ENCODE results near the gene CAPN7.

CAPN7 gene

GRCh38 chr3:15228147-15228546 is 22.1 kb downstream of the CAPN7 start:
- ATAC-seq (ENCODE audit: insufficient read depth, low read depth) (no peak), DNase-seq (no peak)
- Histone ChIP-seq H3K4me3 (ENCODE audit: low read depth in 1 of 2, low read length in 2 of 2) (no peak overlapping the region), H4K20me1 (ENCODE audit: insufficient read depth, low read length) (no peaks in the 10 kb centered on the region), H3K4me1 (ENCODE audit: insufficient read depth, low read length) (no peaks in the 10 kb centered on the region), H3K36me3 (ENCODE audit: insufficient read depth, low read length) (peaks cover 84% of the 10 kb centered on the region), H2AFZ (ENCODE audit: low read depth, low read length) (no peak overlapping the region), H3K9ac (ENCODE audit: low read depth, low read length) (no peak overlapping the region), H3K27me3 (ENCODE audit: insufficient read depth, low read length, poor library complexity) (no peaks in the 10 kb centered on the region), H3K4me2 (ENCODE audit: insufficient read depth, low read length) (no peak overlapping the region), H3K79me2 (ENCODE audit: insufficient read depth, low read length) (no peaks in the 10 kb centered on the region), H3K27ac (ENCODE audit: low read length) (no peak overlapping the region), H3K9me3 (ENCODE audit: insufficient read depth, low read length, severe bottlenecking) (no peaks in the 10 kb centered on the region)
- no peak for TF ChIP-seq EZH2 (IDR thresholded peaks at IDR 0.05; ENCODE audit: borderline replicate concordance, low read depth, low read length, severe bottlenecking)
- no peak for TF ChIP-seq CTCF (IDR thresholded peaks at IDR 0.05; ENCODE audit: borderline replicate concordance, extremely low read depth, low read length, poor library complexity, severe bottlenecking)

- H3K27ac ChIP-seq (ENCODE audit: low read length): no peak overlapping the region
- no peak overlapping the region for H2AFZ ChIP-seq (ENCODE audit: low read depth, low read length)
- peaks cover 83% of the 10 kb centered on the region for H3K36me3 ChIP-seq (ENCODE audit: insufficient read depth, low read length)
- H3K27me3 ChIP-seq (ENCODE audit: insufficient read depth, low read length, poor library complexity): no peaks in the 10 kb centered on the region
- TF ChIP-seq CTCF (IDR thresholded peaks at IDR 0.05; ENCODE audit: borderline replicate concordance, extremely low read depth, low read length, poor library complexity, severe bottlenecking) (no peak), EZH2 (IDR thresholded peaks at IDR 0.05; ENCODE audit: borderline replicate concordance, low read depth, low read length, severe bottlenecking) (no peak)
- H3K4me1 ChIP-seq (ENCODE audit: insufficient read depth, low read length): no peaks in the 10 kb centered on the region
- no peaks in the 10 kb centered on the region for H3K79me2 ChIP-seq (ENCODE audit: insufficient read depth, low read length)
- no peak overlapping the region for H3K4me2 ChIP-seq (ENCODE audit: insufficient read depth, low read length)
- no peak overlapping the region for H3K4me3 ChIP-seq (ENCODE audit: low read depth in 1 of 2, low read length in 2 of 2)
- no peaks in the 10 kb centered on the region for H3K9me3 ChIP-seq (ENCODE audit: insufficient read depth, low read length, severe bottlenecking)
- no peak overlapping the region for H3K9ac ChIP-seq (ENCODE audit: low read depth, low read length)
- ATAC-seq (ENCODE audit: insufficient read depth, low read depth): no peak
- H4K20me1 ChIP-seq (ENCODE audit: insufficient read depth, low read length): no peaks in the 10 kb centered on the region
- DNase-seq: no peak
Observed at GRCh38 chr3:15229262-15229661, 23.2 kb downstream of the CAPN7 start.

GRCh38 chr3:15241341-15241740 is 35.3 kb downstream of the CAPN7 start:
- Histone ChIP-seq H2AFZ (ENCODE audit: low read depth, low read length) (no peak overlapping the region), H3K4me2 (ENCODE audit: insufficient read depth, low read length) (no peak overlapping the region), H4K20me1 (ENCODE audit: insufficient read depth, low read length) (no peaks in the 10 kb centered on the region), H3K4me1 (ENCODE audit: insufficient read depth, low read length) (no peaks in the 10 kb centered on the region), H3K27me3 (ENCODE audit: insufficient read depth, low read length, poor library complexity) (no peaks in the 10 kb centered on the region), H3K4me3 (ENCODE audit: low read depth in 1 of 2, low read length in 2 of 2) (no peak overlapping the region), H3K9ac (ENCODE audit: low read depth, low read length) (no peak overlapping the region), H3K36me3 (ENCODE audit: insufficient read depth, low read length) (peaks cover 88% of the 10 kb centered on the region), H3K79me2 (ENCODE audit: insufficient read depth, low read length) (no peaks in the 10 kb centered on the region), H3K9me3 (ENCODE audit: insufficient read depth, low read length, severe bottlenecking) (no peaks in the 10 kb centered on the region), H3K27ac (ENCODE audit: low read length) (no peak overlapping the region)
- TF ChIP-seq CTCF (IDR thresholded peaks at IDR 0.05; ENCODE audit: borderline replicate concordance, extremely low read depth, low read length, poor library complexity, severe bottlenecking): peak; percentile 61
- no peak for TF ChIP-seq EZH2 (IDR thresholded peaks at IDR 0.05; ENCODE audit: borderline replicate concordance, low read depth, low read length, severe bottlenecking)
- ATAC-seq (ENCODE audit: insufficient read depth, low read depth): peak; percentile 90
- peak; percentile 61 for DNase-seq

Data from DND-41 (cell line).